ENCODE results near the gene BIRC7.

DNA sequence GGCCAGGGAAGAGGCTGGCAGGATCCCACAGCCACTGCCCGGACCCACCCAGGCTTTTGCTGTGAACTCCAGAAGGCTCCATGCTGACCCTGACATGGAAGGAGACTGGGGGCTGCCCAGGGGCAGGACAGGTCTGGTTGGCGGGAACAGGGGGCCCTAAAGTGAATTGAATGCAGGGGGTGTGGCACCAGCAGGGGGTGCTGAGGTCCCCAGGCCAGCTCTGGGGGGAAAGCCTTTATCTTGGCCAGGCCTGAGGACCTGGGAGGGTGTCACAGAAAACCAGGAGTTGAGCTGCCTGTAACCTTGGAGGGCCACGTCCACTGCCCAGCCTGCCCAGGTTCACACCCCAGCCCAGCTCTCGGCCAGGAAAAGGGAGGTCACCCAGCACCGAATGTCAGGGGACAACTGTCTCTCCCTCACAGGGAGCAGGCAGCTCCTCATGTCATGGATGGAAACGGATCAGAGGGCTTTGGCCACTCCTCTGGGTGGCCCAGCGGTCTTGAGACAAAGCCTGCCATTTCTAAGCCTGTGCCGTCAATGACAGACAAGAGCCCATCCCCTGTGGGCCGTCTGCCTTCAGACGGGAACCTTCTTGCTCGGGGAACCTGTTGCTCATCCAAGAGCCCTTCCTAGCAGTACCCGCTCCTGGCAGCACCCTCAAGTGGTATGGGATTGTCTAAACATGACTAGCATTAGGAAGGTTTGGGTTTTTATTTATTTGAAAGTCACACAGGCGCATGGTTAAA lies 16.8 kb upstream of the BIRC7 start:
- TF ChIP-seq, protein P1, sequence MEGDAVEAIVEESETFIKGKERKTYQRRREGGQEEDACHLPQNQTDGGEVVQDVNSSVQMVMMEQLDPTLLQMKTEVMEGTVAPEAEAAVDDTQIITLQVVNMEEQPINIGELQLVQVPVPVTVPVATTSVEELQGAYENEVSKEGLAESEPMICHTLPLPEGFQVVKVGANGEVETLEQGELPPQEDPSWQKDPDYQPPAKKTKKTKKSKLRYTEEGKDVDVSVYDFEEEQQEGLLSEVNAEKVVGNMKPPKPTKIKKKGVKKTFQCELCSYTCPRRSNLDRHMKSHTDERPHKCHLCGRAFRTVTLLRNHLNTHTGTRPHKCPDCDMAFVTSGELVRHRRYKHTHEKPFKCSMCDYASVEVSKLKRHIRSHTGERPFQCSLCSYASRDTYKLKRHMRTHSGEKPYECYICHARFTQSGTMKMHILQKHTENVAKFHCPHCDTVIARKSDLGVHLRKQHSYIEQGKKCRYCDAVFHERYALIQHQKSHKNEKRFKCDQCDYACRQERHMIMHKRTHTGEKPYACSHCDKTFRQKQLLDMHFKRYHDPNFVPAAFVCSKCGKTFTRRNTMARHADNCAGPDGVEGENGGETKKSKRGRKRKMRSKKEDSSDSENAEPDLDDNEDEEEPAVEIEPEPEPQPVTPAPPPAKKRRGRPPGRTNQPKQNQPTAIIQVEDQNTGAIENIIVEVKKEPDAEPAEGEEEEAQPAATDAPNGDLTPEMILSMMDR (IDR thresholded peaks at IDR 0.05 in 2 of 3, conservative IDR thresholded peaks at IDR 0.05 in 1 of 3; ENCODE audit: borderline replicate concordance in 1 of 3, insufficient read depth in 1 of 3, low read depth in 2 of 3, low read length in 2 of 3) = no peak
- TF ChIP-seq, protein P2, sequence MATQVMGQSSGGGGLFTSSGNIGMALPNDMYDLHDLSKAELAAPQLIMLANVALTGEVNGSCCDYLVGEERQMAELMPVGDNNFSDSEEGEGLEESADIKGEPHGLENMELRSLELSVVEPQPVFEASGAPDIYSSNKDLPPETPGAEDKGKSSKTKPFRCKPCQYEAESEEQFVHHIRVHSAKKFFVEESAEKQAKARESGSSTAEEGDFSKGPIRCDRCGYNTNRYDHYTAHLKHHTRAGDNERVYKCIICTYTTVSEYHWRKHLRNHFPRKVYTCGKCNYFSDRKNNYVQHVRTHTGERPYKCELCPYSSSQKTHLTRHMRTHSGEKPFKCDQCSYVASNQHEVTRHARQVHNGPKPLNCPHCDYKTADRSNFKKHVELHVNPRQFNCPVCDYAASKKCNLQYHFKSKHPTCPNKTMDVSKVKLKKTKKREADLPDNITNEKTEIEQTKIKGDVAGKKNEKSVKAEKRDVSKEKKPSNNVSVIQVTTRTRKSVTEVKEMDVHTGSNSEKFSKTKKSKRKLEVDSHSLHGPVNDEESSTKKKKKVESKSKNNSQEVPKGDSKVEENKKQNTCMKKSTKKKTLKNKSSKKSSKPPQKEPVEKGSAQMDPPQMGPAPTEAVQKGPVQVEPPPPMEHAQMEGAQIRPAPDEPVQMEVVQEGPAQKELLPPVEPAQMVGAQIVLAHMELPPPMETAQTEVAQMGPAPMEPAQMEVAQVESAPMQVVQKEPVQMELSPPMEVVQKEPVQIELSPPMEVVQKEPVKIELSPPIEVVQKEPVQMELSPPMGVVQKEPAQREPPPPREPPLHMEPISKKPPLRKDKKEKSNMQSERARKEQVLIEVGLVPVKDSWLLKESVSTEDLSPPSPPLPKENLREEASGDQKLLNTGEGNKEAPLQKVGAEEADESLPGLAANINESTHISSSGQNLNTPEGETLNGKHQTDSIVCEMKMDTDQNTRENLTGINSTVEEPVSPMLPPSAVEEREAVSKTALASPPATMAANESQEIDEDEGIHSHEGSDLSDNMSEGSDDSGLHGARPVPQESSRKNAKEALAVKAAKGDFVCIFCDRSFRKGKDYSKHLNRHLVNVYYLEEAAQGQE (IDR thresholded peaks at IDR 0.05; ENCODE audit: low read depth) = no peak
- TF ChIP-seq RAD21 (IDR thresholded peaks at IDR 0.05; ENCODE audit: low read depth) (no peak), POLR2AphosphoS5 (IDR thresholded peaks at IDR 0.05; ENCODE audit: low read depth, low read length) (no peak)
